CD14-positive monocyte (primary cell): ENCODE results near the gene NEK6. TPM values are rescaled to one million over a fixed set of nuclear protein-coding genes. Genes with fewer than 3 reads are reported as not detected.
A peak's percentile ranks its signal among the peaks of the same experiment; 100 is the strongest.

ENCODE experiments used
- DNase-seq, 3 donors: peaks; one replicate each; pipeline ENCODE4 v3.0.0-alpha.2; 2011 to 2022
- H2AFZ ChIP-seq: 2 replicates; pipeline ENCODE4 v1.6.0; 2012; ENCODE audit warnings: mild to moderate bottlenecking, low read depth, low read length, inconsistent platforms; ENCODE audit not compliant: insufficient read depth, poor library complexity, severe bottlenecking
- H3K27ac ChIP-seq, 2 donors: 1 replicate in 1 of 2; 2 replicates in 1 of 2; pipeline ENCODE4 v1.5.1; 2012 to 2013; ENCODE audit warnings: low read length in 2 of 2, control low read depth in 1 of 2, inconsistent platforms in 1 of 2, low read depth in 1 of 2, mild to moderate bottlenecking in 1 of 2
- H3K27me3 ChIP-seq, 2 donors: one replicate each; pipeline versions ENCODE4 v1.6.0 to v1.6.1; 2011 to 2013; ENCODE audit warnings: low read length in 2 of 2; ENCODE audit not compliant: control insufficient read depth in 2 of 2, insufficient read depth in 2 of 2
- H3K36me3 ChIP-seq, 2 donors: replicated peaks in 1 of 2; 1 replicate in 1 of 2; 2 replicates in 1 of 2; pipeline versions ENCODE4 v1.5.1 to v1.6.1; 2012 to 2013; ENCODE audit warnings: low read length in 2 of 2, control low read depth in 1 of 2, inconsistent platforms in 1 of 2, mild to moderate bottlenecking in 1 of 2; ENCODE audit not compliant: insufficient read depth in 2 of 2, control insufficient read depth in 1 of 2
- H3K4me1 ChIP-seq, 2 donors: 1 replicate in 1 of 2; 2 replicates in 1 of 2; pipeline versions ENCODE4 v1.5.1 to v1.6.1; 2012 to 2013; ENCODE audit warnings: low read length in 2 of 2, control low read depth in 1 of 2, inconsistent platforms in 1 of 2, mild to moderate bottlenecking in 1 of 2, moderate library complexity in 1 of 2; ENCODE audit not compliant: insufficient read depth in 2 of 2, control insufficient read depth in 1 of 2
- H3K4me2 ChIP-seq: replicated peaks from 2 replicates; pipeline ENCODE3; 2012; ENCODE audit warnings: low read length, moderate library complexity, mild to moderate bottlenecking; ENCODE audit not compliant: poor library complexity, severe bottlenecking; ENCODE audit errors: extremely low read depth
- H3K4me3 ChIP-seq, 3 experiments: fragments of 200-600 bp in 1 of 3; sonication (generic) in 1 of 3; replicated peaks in 1 of 3; 1 replicate in 2 of 3; 2 replicates in 1 of 3; pipeline ENCODE4 v1.5.1; 2011 to 2013; ENCODE audit warnings: low read length in 3 of 3, mild to moderate bottlenecking in 3 of 3, control low read depth in 2 of 3, low read depth in 2 of 3, inconsistent platforms in 1 of 3, moderate library complexity in 1 of 3
- H3K79me2 ChIP-seq: 2 replicates; pipeline ENCODE4 v1.6.0; 2012; ENCODE audit warnings: mild to moderate bottlenecking, control low read depth, inconsistent platforms, low read length, moderate library complexity; ENCODE audit not compliant: insufficient read depth
- H3K9ac ChIP-seq: 2 replicates; pipeline ENCODE4 v1.6.0; 2017; ENCODE audit warnings: low read length, mild to moderate bottlenecking; ENCODE audit not compliant: insufficient read depth, poor library complexity, severe bottlenecking
- H3K9me3 ChIP-seq, 2 donors: replicated peaks in 1 of 2; 1 replicate in 1 of 2; 2 replicates in 1 of 2; pipeline versions ENCODE4 v1.5.1 to v1.6.1; 2012 to 2013; ENCODE audit warnings: low read length in 2 of 2, control low read depth in 1 of 2; ENCODE audit not compliant: control insufficient read depth in 1 of 2, insufficient read depth in 1 of 2
- H4K20me1 ChIP-seq: 2 replicates; pipeline ENCODE4 v1.6.0; 2012; ENCODE audit warnings: mild to moderate bottlenecking, low read length, control low read depth, moderate library complexity; ENCODE audit not compliant: insufficient read depth
- H3K27ac Mint-ChIP-seq, 7 donors: one replicate each; pipeline ENCODE4 v1.8.0; 2020; ENCODE audit warnings: mild to moderate bottlenecking in 7 of 7, mixed read lengths in 7 of 7, moderate library complexity in 6 of 7, inconsistent platforms in 2 of 7
- H3K27me3 Mint-ChIP-seq, 3 donors: one replicate each; pipeline ENCODE4 v1.8.0; 2021 to 2022; ENCODE audit warnings: low read depth in 3 of 3, mild to moderate bottlenecking in 3 of 3, mixed read lengths in 3 of 3, moderate library complexity in 3 of 3, inconsistent platforms in 1 of 3
- H3K36me3 Mint-ChIP-seq, 2 donors: one replicate each; pipeline ENCODE4 v1.8.0; 2020; ENCODE audit warnings: mixed read lengths in 2 of 2, inconsistent platforms in 1 of 2, mild to moderate bottlenecking in 1 of 2
- H3K4me1 Mint-ChIP-seq: one replicate; pipeline ENCODE4 v1.8.0; 2020; ENCODE audit warnings: mild to moderate bottlenecking, mixed read lengths
- H3K4me3 Mint-ChIP-seq, 2 donors: one replicate each; pipeline ENCODE4 v1.8.0; 2020; ENCODE audit warnings: mild to moderate bottlenecking in 2 of 2, mixed read lengths in 2 of 2, moderate library complexity in 1 of 2
- H3K9me3 Mint-ChIP-seq, 7 donors: one replicate each; pipeline ENCODE4 v1.8.0; 2020 to 2022; ENCODE audit warnings: mixed read lengths in 7 of 7, mild to moderate bottlenecking in 6 of 7, moderate library complexity in 6 of 7, inconsistent platforms in 2 of 7
- CTCF ChIP-seq: fragments of 200-600 bp; IDR thresholded peaks from one replicate; pipeline ENCODE4 v1.8.0; 2022; ENCODE audit warnings: antibody characterized with exemption, mild to moderate bottlenecking
- WGBS: methylation state at CpG from one replicate; pipeline ENCODE4 v1.1.5; 2013; ENCODE audit warnings: missing lambda C conversion rate; ENCODE audit not compliant: insufficient coverage; 5-methylcytosine and 5-hydroxymethylcytosine counted together
- intact Hi-C, 2 donors: fragments of 100-400 bp; cut with micrococcal nuclease; formaldehyde crosslinking; loops; one replicate each; pipeline versions ENCODE4 v1.15.0 to v1.15.1; 2023
- polyA plus RNA-seq, 3 donors: library from polyadenylated mRNA; depleted of rRNA in 1 of 3; unstranded in 2 of 3; stranded (reverse) in 1 of 3; fragments of 300-500 nt in 2 of 3; fragments of >200 nt in 1 of 3; fragmentation: Illumina TruSeq in 2 of 3; gene quantifications; 1 replicate in 2 of 3; 2 replicates in 1 of 3; pipeline ENCODE4 v1.2.3, GENCODE V29; 2012 to 2021

NEK6 gene
- polyA plus RNA-seq, 3 donors = 26.1 to 46.0 (median 35.8) TPM

GRCh38 chr9:124351672-124352468 is 94.1 kb downstream of the NEK6 start:
- Histone ChIP-seq H3K27ac (peak overlapping the region in 1 of 2 donors; percentile 42), H3K36me3 (peaks cover 99 to 100% of the 10 kb centered on the region in 2 donors)

GRCh38 chr9:124352616-124353015 is 94.9 kb downstream of the NEK6 start:
- H4K20me1 ChIP-seq = peaks cover 98% of the 10 kb centered on the region
- no peak overlapping the region for H3K4me3 Mint-ChIP-seq
- no peak for DNase-seq
- peak overlapping the region in 1 of 2 donors; percentile 42 for H3K27ac ChIP-seq
- no peak overlapping the region for H2AFZ ChIP-seq
- no peak overlapping the region for H3K4me2 ChIP-seq
- no peaks in the 10 kb centered on the region for H3K27me3 ChIP-seq
- H3K9me3 ChIP-seq = no peaks in the 10 kb centered on the region
- peaks cover 22% of the 10 kb centered on the region for H3K4me1 Mint-ChIP-seq
- H3K36me3 Mint-ChIP-seq = peaks cover 95 to 99% of the 10 kb centered on the region in 2 donors
- H3K9me3 Mint-ChIP-seq = peaks cover 0 to 2% (median 0%) of the 10 kb centered on the region in 7 donors
- H3K27ac Mint-ChIP-seq = peak overlapping the region in 2 of 7 donors; percentile 10 to 46
- H3K4me3 ChIP-seq = no peak overlapping the region
- no peak for TF ChIP-seq CTCF
- no peak overlapping the region for H3K9ac ChIP-seq
- 97% methylated on average over 8 of the region's 8 CpGs for WGBS
- peaks cover 94 to 100% of the 10 kb centered on the region in 2 donors for H3K36me3 ChIP-seq
- peaks cover 0 to under 1% (median 0%) of the 10 kb centered on the region in 3 donors for H3K27me3 Mint-ChIP-seq
- no peaks in the 10 kb centered on the region for H3K4me1 ChIP-seq
- H3K79me2 ChIP-seq = peaks cover 45% of the 10 kb centered on the region
- intact Hi-C loops = no loop called here

More at GRCh38 chr9:124351672-124352468, 94.1 kb downstream of the NEK6 start:
- Histone ChIP-seq H3K9ac (no peak overlapping the region), H3K27me3 (no peaks in the 10 kb centered on the region), H3K4me3 (no peak overlapping the region), H3K9me3 (no peaks in the 10 kb centered on the region), H3K4me1 (no peaks in the 10 kb centered on the region), H2AFZ (no peak overlapping the region), H3K4me2 (no peak overlapping the region), H3K79me2 (peaks cover 37% of the 10 kb centered on the region), H4K20me1 (peaks cover 98% of the 10 kb centered on the region)
- no peak for TF ChIP-seq CTCF
- peaks cover 0 to 2% (median 0%) of the 10 kb centered on the region in 7 donors for H3K9me3 Mint-ChIP-seq
- DNase-seq = no peak
- no peak overlapping the region for H3K4me3 Mint-ChIP-seq
- intact Hi-C loops = no loop called here
- no peaks in the 10 kb centered on the region for H3K27me3 Mint-ChIP-seq
- peaks cover 95 to 100% of the 10 kb centered on the region in 2 donors for H3K36me3 Mint-ChIP-seq
- H3K4me1 Mint-ChIP-seq = peaks cover 15% of the 10 kb centered on the region
- H3K27ac Mint-ChIP-seq = peak overlapping the region in 2 of 7 donors; percentile 45 to 53
- 94% methylated on average over 6 of the region's 15 CpGs for WGBS
